HG03196 (cell line): ENCODE measurements around the gene PCDHA13.
"Not testable (repeated sequence)": the region's sequence is repeated elsewhere in the genome, so short reads cannot be mapped to it uniquely, and the experiment has no call there.

Experiments used
- ATAC-seq: cut with Tn5 transposase; IDR thresholded peaks from one replicate; pipeline ENCODE4 v1.9.1; 2021; ENCODE audit not compliant: unreplicated experiment

PCDHA13 gene

GRCh38 chr5:140881889-140882590 lies at the start of gene PCDHA13:
TSS of gene PCDHA13 (plus strand) at chr5:140882124. CDS start at chr5:140882269, 145 bp downstream.
- no peak for ATAC-seq

- no peak for ATAC-seq
These were observed 47.9 kb upstream of the PCDHA13 start, which contains the start of gene PCDHA7 for GRCh38 chr5:140833993-140834392. TSS of gene PCDHA7 (plus strand) at chr5:140834269. CDS start at chr5:140834384, 115 bp downstream.

GRCh38 chr5:140834439-140835008 lies 47.4 kb upstream of the PCDHA13 start:
- not testable (repeated sequence) for ATAC-seq

- ATAC-seq = no peak
These were observed 46.1 kb upstream of the PCDHA13 start for GRCh38 chr5:140835622-140836510.

- no peak for ATAC-seq
These were observed 40.7 kb upstream of the PCDHA13 start, which contains the start of gene PCDHA8 for GRCh38 chr5:140840978-140841962. TSS of gene PCDHA8 (plus strand) at chr5:140841187. CDS start at chr5:140841322, 135 bp downstream.

- ATAC-seq = no peak
These were observed 38.9 kb upstream of the PCDHA13 start for GRCh38 chr5:140842798-140843733.

- ATAC-seq = not testable (repeated sequence)
These were observed 33.5 kb upstream of the PCDHA13 start, which contains the start of gene PCDHA9 for GRCh38 chr5:140848139-140849102. TSS of gene PCDHA9 (plus strand) at chr5:140848382. CDS start at chr5:140848496, 114 bp downstream.

GRCh38 chr5:140849831-140850634 lies 31.9 kb upstream of the PCDHA13 start:
- not testable (repeated sequence) for ATAC-seq

- ATAC-seq = no peak
These were observed 25.9 kb upstream of the PCDHA13 start, which contains the start of gene PCDHA10 for GRCh38 chr5:140855772-140856674. TSS of gene PCDHA10 (plus strand) at chr5:140855897. CDS start at chr5:140856049, 152 bp downstream.

GRCh38 chr5:140857177-140857986 lies 24.5 kb upstream of the PCDHA13 start:
- ATAC-seq = no peak

- no peak for ATAC-seq
These were observed 24.0 kb upstream of the PCDHA13 start for GRCh38 chr5:140857987-140858240.

- no peak for ATAC-seq
These were observed 19.3 kb upstream of the PCDHA13 start for GRCh38 chr5:140862441-140863295.

GRCh38 chr5:140868721-140869554 lies 13.0 kb upstream of the PCDHA13 start, which contains the start of gene PCDHA11:
TSS of gene PCDHA11 (plus strand) at chr5:140868957. CDS start at chr5:140869104, 147 bp downstream.
- no peak for ATAC-seq

GRCh38 chr5:140869555-140869886 lies 12.4 kb upstream of the PCDHA13 start:
- no peak for ATAC-seq
